ENCODE results near the gene AIDA.
"Not testable (repeated sequence)": the region's sequence is repeated elsewhere in the genome, so short reads cannot be mapped to it uniquely, and the experiment has no call there.

AIDA gene

GRCh38 chr1:222697203-222697602 lies 15.1 kb downstream of the AIDA start:
- H3K27ac Mint-ChIP-seq = no peak overlapping the region
- CTCF ChIA-PET = no interaction called here
- H3K27me3 Mint-ChIP-seq = no peaks in the 10 kb centered on the region
- no peaks in the 10 kb centered on the region for H3K9me3 Mint-ChIP-seq
- no peak for DNase-seq
- no peak overlapping the region for H3K4me3 Mint-ChIP-seq
- H3K36me3 Mint-ChIP-seq = peaks cover 28% of the 10 kb centered on the region
- no peaks in the 10 kb centered on the region for H3K4me1 Mint-ChIP-seq

GRCh38 chr1:222696741-222697140 lies 15.6 kb downstream of the AIDA start:
- Mint-ChIP-seq H3K4me1 (no peaks in the 10 kb centered on the region), H3K27me3 (no peaks in the 10 kb centered on the region), H3K4me3 (no peak overlapping the region), H3K27ac (no peak overlapping the region), H3K9me3 (no peaks in the 10 kb centered on the region), H3K36me3 (peaks cover 27% of the 10 kb centered on the region)
- DNase-seq = no peak
- CTCF ChIA-PET = no interaction called here

GRCh38 chr1:222694927-222695326 lies 17.4 kb downstream of the AIDA start:
- Mint-ChIP-seq H3K4me3 (no peak overlapping the region), H3K4me1 (no peaks in the 10 kb centered on the region), H3K27me3 (no peaks in the 10 kb centered on the region), H3K9me3 (no peaks in the 10 kb centered on the region), H3K36me3 (peaks cover 24% of the 10 kb centered on the region), H3K27ac (no peak overlapping the region)
- CTCF ChIA-PET = interaction anchor here (1.0 kb wide), 1 partner anchor 45 kb away, joined by 3 read pairs; no protein-coding TSS in a partner anchor
- DNase-seq = no peak

- no peaks in the 10 kb centered on the region for H3K27me3 Mint-ChIP-seq
- CTCF ChIA-PET = no interaction called here
- H3K4me3 Mint-ChIP-seq = no peak overlapping the region
- H3K36me3 Mint-ChIP-seq = peaks cover 28% of the 10 kb centered on the region
- no peak overlapping the region for H3K27ac Mint-ChIP-seq
- H3K4me1 Mint-ChIP-seq = no peaks in the 10 kb centered on the region
- DNase-seq = no peak
- H3K9me3 Mint-ChIP-seq = no peaks in the 10 kb centered on the region
Observed at GRCh38 chr1:222691016-222691415, 21.3 kb downstream of the AIDA start.

GRCh38 chr1:222680080-222680479 lies 32.2 kb downstream of the AIDA start:
- no peak overlapping the region for H3K27ac Mint-ChIP-seq

GRCh38 chr1:222670110-222670509 lies 42.2 kb downstream of the AIDA start:
- CTCF ChIA-PET = no interaction called here
- no peaks in the 10 kb centered on the region for H3K9me3 Mint-ChIP-seq
- no peaks in the 10 kb centered on the region for H3K27me3 Mint-ChIP-seq
- H3K4me3 Mint-ChIP-seq = no peak overlapping the region
- DNase-seq = no peak
- H3K36me3 Mint-ChIP-seq = peaks cover 63% of the 10 kb centered on the region
- H3K27ac Mint-ChIP-seq = peak overlapping the region; percentile 69
- H3K4me1 Mint-ChIP-seq = peaks cover 24% of the 10 kb centered on the region

More at GRCh38 chr1:222680080-222680479, 32.2 kb downstream of the AIDA start:
- Mint-ChIP-seq H3K36me3 (peaks cover 19% of the 10 kb centered on the region), H3K27me3 (no peaks in the 10 kb centered on the region), H3K4me3 (no peak overlapping the region), H3K9me3 (no peaks in the 10 kb centered on the region), H3K4me1 (no peaks in the 10 kb centered on the region)
- CTCF ChIA-PET = no interaction called here
- no peak for DNase-seq

GRCh38 chr1:222669107-222669506 lies 43.2 kb downstream of the AIDA start:
- H3K27me3 Mint-ChIP-seq, H3K27ac Mint-ChIP-seq, CTCF ChIA-PET, H3K9me3 Mint-ChIP-seq, DNase-seq, H3K4me3 Mint-ChIP-seq: not testable (repeated sequence)
- H3K36me3 Mint-ChIP-seq = peaks cover 57% of the 10 kb centered on the region
- H3K4me1 Mint-ChIP-seq = peaks cover 24% of the 10 kb centered on the region

GRCh38 chr1:222668184-222668583 lies 44.1 kb downstream of the AIDA start:
- H3K9me3 Mint-ChIP-seq, CTCF ChIA-PET, H3K27me3 Mint-ChIP-seq, DNase-seq, H3K27ac Mint-ChIP-seq, H3K4me3 Mint-ChIP-seq: not testable (repeated sequence)
- H3K36me3 Mint-ChIP-seq = peaks cover 51% of the 10 kb centered on the region
- H3K4me1 Mint-ChIP-seq = peaks cover 24% of the 10 kb centered on the region

GRCh38 chr1:222665964-222666363 lies 46.3 kb downstream of the AIDA start:
- H3K4me3 Mint-ChIP-seq = no peak overlapping the region
- no peak for DNase-seq
- H3K27me3 Mint-ChIP-seq = no peaks in the 10 kb centered on the region
- H3K4me1 Mint-ChIP-seq = peaks cover 22% of the 10 kb centered on the region
- no peaks in the 10 kb centered on the region for H3K9me3 Mint-ChIP-seq
- CTCF ChIA-PET = interaction anchor here (0.6 kb wide), 1 partner anchor 210 kb away, joined by 3 read pairs; no protein-coding TSS in a partner anchor
- peaks cover 54% of the 10 kb centered on the region for H3K36me3 Mint-ChIP-seq
- H3K27ac Mint-ChIP-seq = no peak overlapping the region

- no peak overlapping the region for H3K4me3 Mint-ChIP-seq
- peaks cover 11% of the 10 kb centered on the region for H3K4me1 Mint-ChIP-seq
- peaks cover 59% of the 10 kb centered on the region for H3K36me3 Mint-ChIP-seq
- DNase-seq = no peak
- CTCF ChIA-PET = no interaction called here
- no peak overlapping the region for H3K27ac Mint-ChIP-seq
- no peaks in the 10 kb centered on the region for H3K27me3 Mint-ChIP-seq
- H3K9me3 Mint-ChIP-seq = no peaks in the 10 kb centered on the region
Observed at GRCh38 chr1:222663431-222663934, 48.8 kb downstream of the AIDA start.

GRCh38 chr1:222657899-222658298 lies 54.4 kb downstream of the AIDA start:
- H3K4me1 Mint-ChIP-seq = peaks cover 61% of the 10 kb centered on the region
- H3K9me3 Mint-ChIP-seq = no peaks in the 10 kb centered on the region
- CTCF ChIA-PET = interaction anchor here (1.6 kb wide), 1 partner anchor 53 kb away, joined by 4 read pairs; no protein-coding TSS in a partner anchor
- no peaks in the 10 kb centered on the region for H3K27me3 Mint-ChIP-seq
- H3K27ac Mint-ChIP-seq = no peak overlapping the region
- H3K36me3 Mint-ChIP-seq = peaks cover 83% of the 10 kb centered on the region
- DNase-seq = no peak
- H3K4me3 Mint-ChIP-seq = no peak overlapping the region

- peak overlapping the region; percentile 49 for H3K27ac Mint-ChIP-seq
- peaks cover 84% of the 10 kb centered on the region for H3K36me3 Mint-ChIP-seq
- no peaks in the 10 kb centered on the region for H3K27me3 Mint-ChIP-seq
- peaks cover 65% of the 10 kb centered on the region for H3K4me1 Mint-ChIP-seq
- no peaks in the 10 kb centered on the region for H3K9me3 Mint-ChIP-seq
- CTCF ChIA-PET = interaction anchor here (1.6 kb wide), 1 partner anchor 54 kb away, joined by 4 read pairs; no protein-coding TSS in a partner anchor
- no peak overlapping the region for H3K4me3 Mint-ChIP-seq
- DNase-seq = no peak
Observed at GRCh38 chr1:222656391-222657155, 55.7 kb downstream of the AIDA start.

GRCh38 chr1:222654849-222655248 lies 57.4 kb downstream of the AIDA start:
- CTCF ChIA-PET = interaction anchor here (0.5 to 1.2 kb wide), 2 partner anchors 58 to 67 kb away, joined by 3 to 4 read pairs; partner anchors contain the start of gene BROX
- H3K4me1 Mint-ChIP-seq = peaks cover 71% of the 10 kb centered on the region
- H3K4me3 Mint-ChIP-seq = peak overlapping the region; percentile 38
- peaks cover 84% of the 10 kb centered on the region for H3K36me3 Mint-ChIP-seq
- no peaks in the 10 kb centered on the region for H3K9me3 Mint-ChIP-seq
- DNase-seq = peak; percentile 83
- peak overlapping the region; percentile 96 for H3K27ac Mint-ChIP-seq
- H3K27me3 Mint-ChIP-seq = no peaks in the 10 kb centered on the region

GRCh38 chr1:222653178-222653827 lies 59.0 kb downstream of the AIDA start:
- peak; percentile 41 for DNase-seq
- peaks cover 70% of the 10 kb centered on the region for H3K4me1 Mint-ChIP-seq
- H3K9me3 Mint-ChIP-seq = no peaks in the 10 kb centered on the region
- peak overlapping the region; percentile 96 for H3K27ac Mint-ChIP-seq
- CTCF ChIA-PET = interaction anchor here (1.1 to 1.5 kb wide), 4 partner anchors 11 to 79 kb away, joined by 3 to 5 read pairs (median 4); partner anchors contain the start of genes AIDA and BROX
- H3K27me3 Mint-ChIP-seq = no peaks in the 10 kb centered on the region
- H3K4me3 Mint-ChIP-seq = peak overlapping the region; percentile 9
- H3K36me3 Mint-ChIP-seq = peaks cover 77% of the 10 kb centered on the region

All from activated naive CD4-positive, alpha-beta T cell treated with anti-CD3 and anti-CD28 coated beads, Interleukin-2, amount 10 ng/mL, durations not matched to agents 7 days and 5 days (primary cell).